SU-DHL-6 (cell line): ENCODE data around the gene GALNT12.

Experiments used
- H2AFZ ChIP-seq: fragments of 200-600 bp; sonication (generic); 2 replicates; pipeline ENCODE4 v1.6.1; 2014; ENCODE audit warnings: low read depth, mild to moderate bottlenecking, moderate library complexity, mixed read lengths, antibody characterized with exemption, low read length; ENCODE audit not compliant: severe bottlenecking
- H3F3A ChIP-seq: fragments of 200-600 bp; shearing (Covaris generic); 2 replicates; pipeline ENCODE4 v1.6.0; 2016; ENCODE audit warnings: antibody characterized with exemption, mild to moderate bottlenecking; ENCODE audit not compliant: insufficient read depth
- H3K27ac ChIP-seq: fragments of 200-600 bp; sonication (generic); 2 replicates; pipeline ENCODE4 v1.5.1; 2016; ENCODE audit warnings: low read depth, mild to moderate bottlenecking, low read length, moderate library complexity, mixed read lengths
- H3K27me3 ChIP-seq: fragments of 200-600 bp; sonication (generic), shearing (Covaris generic); 2 replicates; pipeline ENCODE4 v1.6.0; 2014; ENCODE audit warnings: mild to moderate bottlenecking, low read length
- H3K36me3 ChIP-seq: fragments of 200-600 bp; sonication (generic); 2 replicates; pipeline ENCODE4 v1.6.1; 2014; ENCODE audit warnings: mild to moderate bottlenecking, low read length, mixed read lengths
- H3K4me2 ChIP-seq: fragments of 300-600, 200-600 bp; shearing (Covaris generic), sonication (generic); 2 replicates; pipeline ENCODE4 v1.6.0; 2014; ENCODE audit warnings: low read length, low read depth, mild to moderate bottlenecking; ENCODE audit not compliant: poor library complexity, severe bottlenecking
- H3K4me3 ChIP-seq: fragments of 200-600 bp; sonication (generic); 2 replicates; pipeline ENCODE4 v1.5.1; 2014; ENCODE audit warnings: antibody characterized with exemption, low read length, mild to moderate bottlenecking, mixed read lengths; ENCODE audit not compliant: insufficient read depth, poor library complexity, severe bottlenecking
- H3K79me2 ChIP-seq: fragments of 200-600 bp; sonication (generic); 2 replicates; pipeline ENCODE4 v1.6.1; 2014; ENCODE audit warnings: mild to moderate bottlenecking, low read length, moderate library complexity; ENCODE audit not compliant: insufficient read depth
- H3K9ac ChIP-seq: fragments of 200-600 bp; sonication (generic); 2 replicates; pipeline ENCODE4 v1.7.0; 2014; ENCODE audit warnings: mild to moderate bottlenecking, low read length
- H3K9me2 ChIP-seq: fragments of 200-600 bp; sonication (generic); replicated peaks from 2 replicates; pipeline ENCODE4 v1.6.1; 2014; ENCODE audit warnings: low read length; ENCODE audit not compliant: insufficient read depth
- H3K9me3 ChIP-seq: fragments of 200-600 bp; sonication (generic); 2 replicates; pipeline ENCODE4 v1.6.1; 2014; ENCODE audit warnings: low read length, mixed read lengths; ENCODE audit not compliant: insufficient read depth
- H4K20me1 ChIP-seq: fragments of 200-600 bp; sonication (generic); 2 replicates; pipeline ENCODE4 v1.6.1; 2014; ENCODE audit warnings: low read depth, mild to moderate bottlenecking, antibody characterized with exemption, low read length, moderate library complexity, mixed read lengths
- CTCF ChIP-seq: fragments of 200-600 bp; sonication (generic); IDR thresholded peaks from one replicate; pipeline ENCODE4 v1.5.1; 2017; ENCODE audit warnings: antibody characterized with exemption, mild to moderate bottlenecking, low read length, moderate library complexity; ENCODE audit not compliant: insufficient read depth, poor library complexity, severe bottlenecking
- EZH2phosphoT487 ChIP-seq: fragments of 200-600 bp; sonication (generic), shearing (Covaris generic); conservative IDR thresholded peaks from 2 replicates; pipeline ENCODE4 v1.6.1; 2018; ENCODE audit warnings: mild to moderate bottlenecking, antibody characterized with exemption, low read length, moderate library complexity, mixed read lengths

The GALNT12 gene

GRCh38 chr9:98765256-98765655 lies 42.2 kb upstream of the GALNT12 start:
- H2AFZ ChIP-seq: no peak overlapping the region
- no peaks in the 10 kb centered on the region for H4K20me1 ChIP-seq
- H3K79me2 ChIP-seq: no peaks in the 10 kb centered on the region
- 0 out of 2 replicates have a peak, but pooled peaks cover under 1% of the 10 kb centered on the region for H3K36me3 ChIP-seq
- H3K9me3 ChIP-seq: no peaks in the 10 kb centered on the region
- H3K27ac ChIP-seq: no peak overlapping the region
- H3K4me3 ChIP-seq: no peak overlapping the region
- H3K9ac ChIP-seq: no peak overlapping the region
- H3F3A ChIP-seq: no peaks in the 10 kb centered on the region
- no peak for TF ChIP-seq EZH2phosphoT487
- TF ChIP-seq CTCF: no peak
- H3K27me3 ChIP-seq: no peaks in the 10 kb centered on the region
- H3K4me2 ChIP-seq: no peak overlapping the region
- no peaks in the 10 kb centered on the region for H3K9me2 ChIP-seq

GRCh38 chr9:98766586-98766985 lies 40.9 kb upstream of the GALNT12 start:
- H3K27me3 ChIP-seq: no peaks in the 10 kb centered on the region
- no peaks in the 10 kb centered on the region for H3K79me2 ChIP-seq
- H3K9ac ChIP-seq: no peak overlapping the region
- TF ChIP-seq CTCF (no peak), EZH2phosphoT487 (no peak)
- no peak overlapping the region for H3K4me3 ChIP-seq
- no peaks in the 10 kb centered on the region for H4K20me1 ChIP-seq
- H3K36me3 ChIP-seq: 0 out of 2 replicates have a peak, but pooled peaks cover 3% of the 10 kb centered on the region
- H3K9me2 ChIP-seq: no peaks in the 10 kb centered on the region
- H3K27ac ChIP-seq: no peak overlapping the region
- no peaks in the 10 kb centered on the region for H3F3A ChIP-seq
- H3K9me3 ChIP-seq: no peaks in the 10 kb centered on the region
- no peak overlapping the region for H2AFZ ChIP-seq
- H3K4me2 ChIP-seq: no peak overlapping the region

GRCh38 chr9:98767196-98767595 lies 40.3 kb upstream of the GALNT12 start:
- no peaks in the 10 kb centered on the region for H3K79me2 ChIP-seq
- no peaks in the 10 kb centered on the region for H3F3A ChIP-seq
- H3K9me2 ChIP-seq: no peaks in the 10 kb centered on the region
- H3K9me3 ChIP-seq: no peaks in the 10 kb centered on the region
- no peaks in the 10 kb centered on the region for H3K27me3 ChIP-seq
- 0 out of 2 replicates have a peak, but pooled peaks cover 3% of the 10 kb centered on the region for H3K36me3 ChIP-seq
- no peak overlapping the region for H2AFZ ChIP-seq
- no peak overlapping the region for H3K4me2 ChIP-seq
- H4K20me1 ChIP-seq: no peaks in the 10 kb centered on the region
- no peak overlapping the region for H3K4me3 ChIP-seq
- no peak overlapping the region for H3K27ac ChIP-seq
- TF ChIP-seq EZH2phosphoT487: no peak
- TF ChIP-seq CTCF: no peak
- H3K9ac ChIP-seq: no peak overlapping the region
